NCI-H774 (cell line): ENCODE measurements around the gene MAP3K4.

ENCODE experiments used
- DNase-seq: peaks from one replicate; lab custom pipeline; 2025; lab: John Stamatoyannopoulos, UW

Gene MAP3K4

GRCh38 chr6:161000632-161001031 lies 9.1 kb downstream of the MAP3K4 start:
- no peak for DNase-seq

- DNase-seq = peak; percentile 75
These were observed 9.9 kb downstream of the MAP3K4 start for GRCh38 chr6:161001421-161001820.

- DNase-seq = no peak
These were observed 11.8 kb downstream of the MAP3K4 start for GRCh38 chr6:161003336-161003735.

GRCh38 chr6:161008245-161008644 lies 16.7 kb downstream of the MAP3K4 start:
- DNase-seq = no peak

- DNase-seq = no peak
These were observed 18.4 kb downstream of the MAP3K4 start for GRCh38 chr6:161009991-161010390.

GRCh38 chr6:161010418-161010817 lies 18.8 kb downstream of the MAP3K4 start:
- no peak for DNase-seq

- DNase-seq = no peak
These were observed 20.2 kb downstream of the MAP3K4 start for GRCh38 chr6:161011492-161012480.

GRCh38 chr6:161013695-161014094 lies 22.1 kb downstream of the MAP3K4 start:
- no peak for DNase-seq

- DNase-seq = no peak
These were observed 26.4 kb downstream of the MAP3K4 start for GRCh38 chr6:161017766-161018564.

- no peak for DNase-seq
These were observed 27.8 kb downstream of the MAP3K4 start for GRCh38 chr6:161019324-161019839.

- DNase-seq = no peak
These were observed 30.0 kb downstream of the MAP3K4 start for GRCh38 chr6:161021543-161021942.

- no peak for DNase-seq
These were observed 30.6 kb downstream of the MAP3K4 start for GRCh38 chr6:161021998-161022743.

- no peak for DNase-seq
These were observed 31.7 kb downstream of the MAP3K4 start for GRCh38 chr6:161023316-161023715.

GRCh38 chr6:161024364-161024920 lies 32.9 kb downstream of the MAP3K4 start:
- no peak for DNase-seq

- no peak for DNase-seq
These were observed 35.8 kb downstream of the MAP3K4 start for GRCh38 chr6:161027385-161027784.

- no peak for DNase-seq
These were observed 37.7 kb downstream of the MAP3K4 start for GRCh38 chr6:161029195-161029809.

GRCh38 chr6:161031721-161032495 lies 40.3 kb downstream of the MAP3K4 start:
- no peak for DNase-seq

GRCh38 chr6:161033667-161034066 lies 42.1 kb downstream of the MAP3K4 start:
- DNase-seq = no peak

GRCh38 chr6:161035182-161035980 lies 43.8 kb downstream of the MAP3K4 start:
- no peak for DNase-seq

GRCh38 chr6:161035981-161036263 lies 44.4 kb downstream of the MAP3K4 start:
- DNase-seq = no peak
